OCI-LY3 (cell line): ENCODE results near the gene FERMT3.

Experiments
- EZH2phosphoT487 ChIP-seq: fragments of 200-600 bp; shearing (Covaris generic); IDR thresholded peaks from 2 replicates; pipeline ENCODE4 v1.6.1; 2018; ENCODE audit warnings: antibody characterized with exemption, mixed run types, low read depth
- TF ChIP-seq, protein P1 (sequence below): fragments of 200-600, 300-600 bp; sonication (generic); IDR thresholded peaks from 2 replicates; pipeline ENCODE4 v1.5.1; 2014; ENCODE audit warnings: antibody characterized with exemption, low read length, low read depth

DNA sequence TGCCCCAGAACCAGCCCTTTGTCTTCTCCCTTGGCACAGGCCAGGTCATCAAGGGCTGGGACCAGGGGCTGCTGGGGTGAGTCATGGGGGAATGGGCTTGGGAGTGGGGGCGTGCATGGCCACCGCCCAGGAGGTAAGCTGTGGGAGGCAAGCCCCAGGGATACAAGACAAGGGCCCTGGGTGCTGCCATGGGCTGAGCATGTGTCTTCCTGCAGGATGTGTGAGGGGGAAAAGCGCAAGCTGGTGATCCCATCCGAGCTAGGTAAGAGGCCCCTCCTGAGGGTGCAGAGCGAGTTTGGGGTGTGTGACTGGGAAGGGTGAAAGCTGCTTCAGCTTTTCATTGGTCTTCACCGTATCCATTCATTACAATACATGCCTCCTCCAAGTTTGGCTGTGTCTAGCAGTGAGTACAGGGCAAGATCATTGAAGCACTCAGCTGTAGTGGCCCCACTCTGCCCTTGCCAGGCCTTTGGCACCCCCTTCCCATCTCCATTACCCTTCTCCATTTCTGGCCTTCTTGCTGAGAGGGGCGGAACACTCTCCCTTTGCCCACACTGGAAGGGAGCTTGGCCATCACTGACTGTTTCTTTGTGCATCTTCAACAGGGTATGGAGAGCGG, 36.8 kb downstream of the FERMT3 start:
- TF ChIP-seq, protein P1, sequence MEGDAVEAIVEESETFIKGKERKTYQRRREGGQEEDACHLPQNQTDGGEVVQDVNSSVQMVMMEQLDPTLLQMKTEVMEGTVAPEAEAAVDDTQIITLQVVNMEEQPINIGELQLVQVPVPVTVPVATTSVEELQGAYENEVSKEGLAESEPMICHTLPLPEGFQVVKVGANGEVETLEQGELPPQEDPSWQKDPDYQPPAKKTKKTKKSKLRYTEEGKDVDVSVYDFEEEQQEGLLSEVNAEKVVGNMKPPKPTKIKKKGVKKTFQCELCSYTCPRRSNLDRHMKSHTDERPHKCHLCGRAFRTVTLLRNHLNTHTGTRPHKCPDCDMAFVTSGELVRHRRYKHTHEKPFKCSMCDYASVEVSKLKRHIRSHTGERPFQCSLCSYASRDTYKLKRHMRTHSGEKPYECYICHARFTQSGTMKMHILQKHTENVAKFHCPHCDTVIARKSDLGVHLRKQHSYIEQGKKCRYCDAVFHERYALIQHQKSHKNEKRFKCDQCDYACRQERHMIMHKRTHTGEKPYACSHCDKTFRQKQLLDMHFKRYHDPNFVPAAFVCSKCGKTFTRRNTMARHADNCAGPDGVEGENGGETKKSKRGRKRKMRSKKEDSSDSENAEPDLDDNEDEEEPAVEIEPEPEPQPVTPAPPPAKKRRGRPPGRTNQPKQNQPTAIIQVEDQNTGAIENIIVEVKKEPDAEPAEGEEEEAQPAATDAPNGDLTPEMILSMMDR = no peak
- TF ChIP-seq EZH2phosphoT487 = no peak
